Dermis blood vessel endothelial cell (primary cell): ENCODE results near the gene USP40. TPM values are rescaled to one million over a fixed set of nuclear protein-coding genes. Genes with fewer than 3 reads are reported as not detected.

Experiments used
- DNase-seq: peaks from one replicate; pipeline ENCODE4 v3.0.0; 2010
- total RNA-seq: library from RNA; depleted of rRNA; stranded (reverse); fragments of >200 nt; gene quantifications from 2 replicates; pipeline ENCODE4 v1.2.3, GENCODE V29; 2014

The USP40 gene
- total RNA-seq, 1 donor from 2014 or later, result 21.3 TPM

GRCh38 chr2:233556881-233557736, 9.5 kb downstream of the USP40 start:
- DNase-seq, result peak; percentile 48

GRCh38 chr2:233553366-233553765, 13.2 kb downstream of the USP40 start:
- DNase-seq, result no peak

GRCh38 chr2:233551491-233551890, 15.1 kb downstream of the USP40 start:
- DNase-seq, result no peak

GRCh38 chr2:233546774-233547173, 19.8 kb downstream of the USP40 start:
- no peak for DNase-seq

GRCh38 chr2:233546101-233546500, 20.5 kb downstream of the USP40 start:
- no peak for DNase-seq

- DNase-seq, result peak; percentile 68
Measured at GRCh38 chr2:233544200-233544610, 22.4 kb downstream of the USP40 start.

- DNase-seq, result no peak
Measured at GRCh38 chr2:233542507-233542906, 24.1 kb downstream of the USP40 start.

GRCh38 chr2:233538741-233539140, 27.8 kb downstream of the USP40 start:
- DNase-seq, result no peak

GRCh38 chr2:233535271-233535670, 31.3 kb downstream of the USP40 start:
- DNase-seq, result no peak

- DNase-seq, result no peak
Measured at GRCh38 chr2:233532971-233533370, 33.6 kb downstream of the USP40 start.

GRCh38 chr2:233531955-233532354, 34.6 kb downstream of the USP40 start:
- DNase-seq, result peak; percentile 1

GRCh38 chr2:233530381-233530780, 36.2 kb downstream of the USP40 start:
- DNase-seq, result no peak

- no peak for DNase-seq
Measured at GRCh38 chr2:233528182-233528581, 38.4 kb downstream of the USP40 start.

GRCh38 chr2:233525791-233526190, 40.8 kb downstream of the USP40 start:
- no peak for DNase-seq

- no peak for DNase-seq
Measured at GRCh38 chr2:233519787-233520611, 46.6 kb downstream of the USP40 start.

GRCh38 chr2:233513953-233514655, 52.5 kb downstream of the USP40 start:
- DNase-seq, result peak; percentile 2

GRCh38 chr2:233503947-233504637, 62.5 kb downstream of the USP40 start:
- DNase-seq, result no peak

- DNase-seq, result no peak
Measured at GRCh38 chr2:233503481-233503880, 63.1 kb downstream of the USP40 start.

GRCh38 chr2:233501198-233502076, 65.1 kb downstream of the USP40 start:
- no peak for DNase-seq

GRCh38 chr2:233499928-233500327, 66.7 kb downstream of the USP40 start:
- DNase-seq, result no peak

GRCh38 chr2:233498126-233498525, 68.5 kb downstream of the USP40 start:
- no peak for DNase-seq
